ENCODE results near the gene CST8.
"Not testable (repeated sequence)": the region's sequence is repeated elsewhere in the genome, so short reads cannot be mapped to it uniquely, and the experiment has no call there.

CST8 gene, protein sequence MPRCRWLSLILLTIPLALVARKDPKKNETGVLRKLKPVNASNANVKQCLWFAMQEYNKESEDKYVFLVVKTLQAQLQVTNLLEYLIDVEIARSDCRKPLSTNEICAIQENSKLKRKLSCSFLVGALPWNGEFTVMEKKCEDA
- total RNA-seq = 0 reads per million in 3 experiments

- no peak for DNase-seq
These were observed at the start of gene CST8 for GRCh38 chr20:23490817-23491216. TSS of gene CST8 (plus strand) at chr20:23491117. CDS start at chr20:23491668, 551 bp downstream.

- peak; percentile 23 for DNase-seq
These were observed 49.0 kb upstream of the CST8 start for GRCh38 chr20:23441850-23442313.

DNA sequence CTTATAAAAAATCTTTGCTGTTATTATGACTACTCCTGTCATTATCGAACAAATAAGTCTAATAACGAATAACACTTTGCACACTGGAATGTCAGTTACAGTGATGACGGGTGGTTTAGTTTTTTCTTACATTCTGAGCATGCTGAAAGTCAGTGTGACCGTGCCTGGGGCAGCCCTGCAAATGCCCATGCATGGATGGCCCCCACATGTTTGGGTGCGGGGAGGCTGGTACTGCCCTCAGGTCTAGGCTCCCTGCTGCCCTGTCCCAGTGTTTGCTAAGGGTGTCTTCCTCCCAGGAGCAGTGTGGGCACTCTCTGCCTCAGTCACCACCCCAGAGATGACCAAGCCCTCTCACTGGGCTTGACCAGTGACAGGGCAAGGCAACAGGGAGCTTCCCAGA lies 48.5 kb upstream of the CST8 start:
- DNase-seq = no peak

DNA sequence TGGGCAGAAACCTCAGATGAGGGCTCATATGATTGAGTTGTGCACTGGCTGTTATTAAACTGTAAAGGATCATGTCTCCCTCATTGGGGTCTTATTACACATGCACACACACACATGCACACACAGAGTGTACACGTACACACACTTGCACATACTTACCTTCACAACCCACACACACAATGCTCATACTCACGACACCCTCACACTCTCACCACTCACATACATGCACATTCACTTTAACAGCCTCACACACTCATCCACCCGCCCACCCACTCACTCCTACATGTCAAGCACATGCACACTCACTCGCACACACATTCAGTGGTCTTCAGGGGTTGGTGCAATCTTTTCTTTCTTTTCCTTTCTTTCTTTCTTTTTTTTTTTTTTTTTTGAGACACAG lies 46.1 kb upstream of the CST8 start:
- no peak for DNase-seq

- DNase-seq = no peak
These were observed 45.2 kb upstream of the CST8 start for GRCh38 chr20:23445596-23446217.

- DNase-seq = no peak
These were observed 44.4 kb upstream of the CST8 start for GRCh38 chr20:23446505-23446904.

DNA sequence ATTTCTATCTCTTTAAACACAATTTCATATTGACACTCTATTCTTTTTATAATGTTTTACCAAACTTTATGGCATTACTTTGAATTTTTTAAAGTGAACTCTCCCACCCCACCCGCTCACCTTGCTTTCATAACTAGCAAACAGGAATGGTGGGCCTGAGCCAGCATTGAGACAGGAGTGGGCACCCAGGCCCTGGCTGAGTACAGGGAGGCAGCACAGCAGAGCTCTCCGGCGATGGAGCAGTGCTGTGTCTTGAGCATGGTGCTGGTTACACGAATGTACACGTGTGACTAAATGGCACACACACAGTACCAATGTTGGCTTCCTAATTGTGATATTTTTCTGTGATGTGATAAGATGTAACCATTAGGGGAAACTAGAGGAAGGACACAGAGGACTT lies 42.8 kb upstream of the CST8 start:
- DNase-seq = no peak

DNA sequence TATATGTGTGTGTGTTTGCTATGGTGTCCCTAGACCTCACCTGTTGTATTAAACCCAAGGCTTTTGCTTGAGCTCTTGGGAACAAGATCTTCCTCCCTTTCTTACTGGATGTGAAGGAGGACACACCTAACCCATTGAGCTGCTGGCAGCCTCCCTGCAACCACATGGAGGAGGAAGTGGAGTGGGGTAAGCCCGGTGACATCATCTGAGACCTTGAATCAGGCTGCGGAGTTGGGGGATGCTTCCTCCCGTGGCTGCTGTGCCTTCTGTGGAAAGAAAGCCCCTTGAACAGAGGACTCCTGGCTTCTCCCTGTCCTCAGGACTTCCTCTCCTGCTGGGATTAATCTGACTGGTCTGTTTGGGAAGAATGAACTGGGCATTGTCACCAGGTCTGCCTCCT lies 41.5 kb upstream of the CST8 start:
- DNase-seq = no peak

DNA sequence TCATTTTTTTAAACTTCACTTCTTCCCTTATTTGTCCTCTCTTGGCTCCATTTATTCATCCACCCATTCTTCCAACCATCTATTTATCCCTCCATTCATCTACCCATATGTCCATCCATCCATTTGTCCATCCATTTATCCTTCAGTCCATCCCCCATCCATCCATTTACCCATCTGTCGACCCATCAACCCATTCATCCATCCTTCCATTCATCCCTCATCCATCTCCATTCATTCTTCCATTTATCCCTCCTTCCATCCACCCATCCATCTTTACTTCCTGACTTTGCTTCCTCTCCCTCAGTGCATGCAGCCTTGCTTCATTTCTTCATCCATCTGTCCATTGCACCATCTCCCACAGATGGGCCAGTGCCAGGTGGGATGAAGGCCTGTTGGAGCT lies 40.0 kb upstream of the CST8 start:
- DNase-seq = no peak

DNA sequence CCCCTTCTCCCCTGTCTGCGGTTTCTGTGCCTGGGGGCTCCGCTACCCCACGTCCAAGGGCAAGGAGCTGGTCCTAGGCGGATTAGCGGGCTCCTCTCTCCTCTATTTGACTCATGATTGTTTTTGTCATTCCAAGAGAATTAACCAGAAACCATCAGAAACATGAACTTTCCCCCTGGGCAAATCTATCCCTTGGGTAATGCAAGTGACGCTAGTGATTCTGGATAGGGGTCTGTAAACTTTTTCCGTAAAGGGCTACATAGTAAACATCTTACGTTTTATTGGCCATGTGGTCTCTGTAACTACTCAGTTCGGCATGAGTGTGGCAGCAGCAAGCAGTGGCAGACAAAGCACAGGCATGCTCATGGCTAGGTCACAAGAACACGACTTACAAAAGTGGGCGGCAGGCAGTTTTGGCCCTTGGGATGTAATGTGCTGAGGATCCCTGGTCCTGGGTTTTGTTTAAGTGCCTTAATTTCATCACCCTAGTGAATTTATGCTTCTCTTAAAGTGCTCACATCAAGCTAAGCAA lies 38.9 kb upstream of the CST8 start:
- no peak for DNase-seq

DNA sequence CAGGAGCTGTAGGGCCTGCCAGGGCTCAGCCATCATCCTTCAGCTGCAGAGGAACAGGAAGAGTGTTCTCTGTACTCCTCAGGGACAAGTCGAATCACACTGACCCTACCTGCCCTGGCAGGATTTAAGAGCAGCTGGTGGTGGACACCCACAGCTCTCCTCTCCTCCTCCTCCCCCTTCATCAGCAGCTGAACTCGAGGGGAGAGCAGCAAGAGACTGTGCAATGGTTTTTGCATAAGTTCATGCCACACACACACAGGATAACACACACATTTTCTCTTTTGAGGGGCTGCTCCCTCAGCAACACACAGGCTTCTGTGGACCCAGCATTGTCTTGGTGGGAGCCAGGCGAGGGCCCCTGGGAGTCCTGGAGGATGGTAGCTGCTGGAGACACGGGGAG lies 38.1 kb upstream of the CST8 start, which contains the start of gene CST11:
Gene CST11 (minus strand): TSS at position 101 of the 400 bp plus-strand sequence. CDS start 65 bp downstream, at position 36.
- DNase-seq = no peak

GRCh38 chr20:23453549-23454543 lies 37.1 kb upstream of the CST8 start:
- no peak for DNase-seq

GRCh38 chr20:23454816-23455215 lies 36.1 kb upstream of the CST8 start:
- DNase-seq = no peak

DNA sequence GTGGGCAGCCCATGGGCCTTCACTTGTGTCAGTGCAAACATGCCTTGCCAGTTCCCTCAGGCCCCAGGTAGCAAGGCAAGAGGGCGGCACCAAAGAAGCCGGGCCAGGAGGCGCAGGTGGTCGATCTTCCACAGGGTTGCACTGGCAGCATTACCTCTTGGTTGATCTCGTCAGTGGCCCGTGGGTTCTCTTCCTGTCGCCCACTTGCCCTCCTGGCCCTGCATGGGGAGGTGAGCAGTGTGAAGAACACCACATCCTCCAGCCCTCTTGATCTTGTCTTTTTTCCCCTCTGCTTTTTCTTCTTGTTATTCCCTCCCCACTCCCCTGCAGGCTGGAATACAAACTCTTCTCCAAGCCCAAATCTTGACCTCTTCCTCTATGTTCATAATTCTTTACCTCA lies 35.3 kb upstream of the CST8 start:
- DNase-seq = no peak

GRCh38 chr20:23456409-23456808 lies 34.5 kb upstream of the CST8 start:
- no peak for DNase-seq

GRCh38 chr20:23456873-23457272 lies 34.0 kb upstream of the CST8 start:
- DNase-seq = no peak

DNA sequence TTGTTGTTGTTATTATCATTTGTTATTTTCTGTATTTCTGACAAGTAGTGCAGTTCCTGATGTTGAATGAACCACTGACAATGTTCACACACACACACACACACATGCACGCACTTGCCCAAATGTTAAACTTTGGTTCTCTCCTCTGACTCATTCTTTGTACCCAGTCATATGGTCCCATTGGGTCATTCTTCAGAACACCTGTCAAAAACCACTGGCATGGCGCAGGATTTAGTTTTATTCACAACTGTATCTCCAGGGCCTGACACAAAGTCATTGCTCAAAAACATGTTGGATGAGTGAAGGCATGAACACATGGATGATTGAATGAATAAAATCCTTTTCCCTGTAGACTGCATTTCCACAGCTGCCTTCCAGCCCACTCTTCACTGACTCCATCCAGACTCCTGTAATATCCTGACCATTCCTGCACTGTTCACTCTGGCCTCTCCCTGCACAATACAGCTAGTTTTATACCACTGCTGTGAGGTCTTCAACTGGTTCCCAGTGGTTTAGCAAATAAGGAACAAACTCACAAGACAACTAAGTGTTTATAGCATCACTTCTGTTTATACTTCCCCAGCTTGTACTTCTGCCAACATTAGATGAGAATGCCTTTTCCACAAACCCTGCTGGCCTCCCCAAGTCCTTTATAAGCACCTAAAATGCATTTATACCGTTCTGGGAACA lies 31.3 kb upstream of the CST8 start:
- no peak for DNase-seq

GRCh38 chr20:23461180-23461579 lies 29.7 kb upstream of the CST8 start:
- DNase-seq = no peak

DNA sequence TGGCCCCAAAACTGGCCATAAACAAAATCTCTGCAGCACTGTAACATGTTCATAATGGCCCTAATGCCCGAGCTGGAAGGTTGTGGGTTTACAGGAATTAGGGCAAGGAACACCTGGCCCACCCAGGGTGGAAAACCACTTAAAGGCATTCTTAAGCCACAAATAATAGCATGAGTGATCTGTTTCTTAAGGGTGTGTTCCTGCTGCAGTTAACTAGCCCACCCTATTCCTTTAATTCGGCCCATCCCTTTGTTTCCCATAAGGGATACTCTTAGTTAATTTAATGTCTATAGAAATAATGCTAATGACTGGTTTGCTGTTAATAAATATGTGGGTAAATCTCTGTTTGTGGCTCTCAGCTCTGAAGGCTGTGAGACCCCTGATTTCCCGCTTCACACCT lies 24.0 kb upstream of the CST8 start:
- not testable (repeated sequence) for DNase-seq

- DNase-seq = not testable (repeated sequence)
These were observed 18.6 kb upstream of the CST8 start for GRCh38 chr20:23472306-23472705.

- DNase-seq = not testable (repeated sequence)
These were observed 17.6 kb upstream of the CST8 start for GRCh38 chr20:23473293-23473692.

DNA sequence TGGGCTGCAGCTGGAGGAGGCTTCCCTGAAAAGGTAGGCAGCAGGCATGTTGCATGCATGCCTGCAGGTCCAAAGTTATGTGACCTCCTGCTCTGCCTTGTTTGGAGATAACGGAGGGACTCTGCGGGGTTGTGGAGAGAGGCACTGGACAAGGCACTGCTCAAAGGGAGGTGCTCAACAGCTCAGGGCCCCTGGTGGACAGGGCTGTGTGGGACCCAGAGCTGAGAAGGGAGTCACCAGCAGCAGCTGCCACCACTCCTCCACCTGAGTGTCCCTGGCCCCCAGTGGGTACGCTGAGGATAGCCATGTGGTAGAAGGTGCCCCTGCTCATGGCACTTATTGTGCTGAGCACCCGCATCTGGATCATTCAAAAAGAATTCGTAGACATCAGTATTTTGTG lies 15.5 kb upstream of the CST8 start:
- DNase-seq = no peak

Measured in central memory CD4-positive, alpha-beta T cell (primary cell).